Stimulated activated CD8-positive, alpha-beta memory T cell treated with anti-CD3 and anti-CD28 coated beads, Interleukin-15, amount 100 ng/mL, for 4 hours (primary cell): ENCODE measurements around the gene PILRA.

Experiments
- DNase-seq, 2 donors: peaks; one replicate each; pipeline ENCODE4 v3.0.0-alpha.2; 2020; ENCODE audit warnings: low read depth in 2 of 2

PILRA gene

DNA sequence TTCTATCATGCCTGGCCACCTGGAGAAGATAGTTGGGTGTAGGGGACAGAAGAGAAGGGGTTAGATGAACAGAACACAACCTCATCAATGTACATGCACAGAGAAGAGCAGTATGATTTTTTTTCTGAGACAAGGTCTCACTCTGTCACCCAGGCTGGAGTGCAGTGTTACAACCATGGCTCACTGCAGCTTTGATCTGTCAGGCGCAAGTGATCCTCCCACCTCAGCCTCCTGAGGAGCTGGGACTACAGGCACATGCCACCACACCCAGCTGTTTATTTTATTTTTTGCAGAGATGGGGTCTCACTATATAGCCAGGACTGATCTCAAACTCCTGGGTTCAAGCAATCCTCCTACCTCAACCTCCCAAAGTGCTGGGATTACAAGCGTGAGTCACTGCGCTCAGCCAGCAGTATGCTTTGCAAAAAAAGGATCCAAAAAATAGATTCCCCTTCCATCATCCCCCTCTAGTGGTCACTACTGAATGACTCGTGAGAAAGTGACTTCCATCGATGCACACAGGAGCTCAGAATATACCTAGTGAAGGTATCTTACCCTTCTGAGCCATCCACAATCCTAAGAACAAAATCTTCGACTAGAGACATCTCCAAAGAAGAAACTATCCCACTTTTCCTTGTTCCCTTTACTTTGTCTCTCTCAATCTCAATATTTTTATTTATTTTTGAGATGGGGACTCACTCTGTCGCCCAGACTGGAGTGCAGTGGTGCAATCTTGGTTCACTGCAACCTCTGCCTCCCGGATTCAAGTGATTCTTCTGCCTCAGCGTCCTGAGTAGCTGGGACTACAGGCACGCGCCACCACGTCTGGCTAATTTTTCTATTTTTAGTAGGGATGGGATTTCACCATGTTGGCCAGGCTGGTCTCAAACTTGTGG lies 34.2 kb downstream of the PILRA start:
- DNase-seq: no peak

- no peak for DNase-seq
These were observed 37.8 kb downstream of the PILRA start for GRCh38 chr7:100411101-100411500.

GRCh38 chr7:100413346-100413745 lies 40.1 kb downstream of the PILRA start:
- DNase-seq: no peak

GRCh38 chr7:100413889-100414288 lies 40.6 kb downstream of the PILRA start:
- DNase-seq: no peak

- DNase-seq: no peak
These were observed 42.2 kb downstream of the PILRA start for GRCh38 chr7:100415448-100415847.

DNA sequence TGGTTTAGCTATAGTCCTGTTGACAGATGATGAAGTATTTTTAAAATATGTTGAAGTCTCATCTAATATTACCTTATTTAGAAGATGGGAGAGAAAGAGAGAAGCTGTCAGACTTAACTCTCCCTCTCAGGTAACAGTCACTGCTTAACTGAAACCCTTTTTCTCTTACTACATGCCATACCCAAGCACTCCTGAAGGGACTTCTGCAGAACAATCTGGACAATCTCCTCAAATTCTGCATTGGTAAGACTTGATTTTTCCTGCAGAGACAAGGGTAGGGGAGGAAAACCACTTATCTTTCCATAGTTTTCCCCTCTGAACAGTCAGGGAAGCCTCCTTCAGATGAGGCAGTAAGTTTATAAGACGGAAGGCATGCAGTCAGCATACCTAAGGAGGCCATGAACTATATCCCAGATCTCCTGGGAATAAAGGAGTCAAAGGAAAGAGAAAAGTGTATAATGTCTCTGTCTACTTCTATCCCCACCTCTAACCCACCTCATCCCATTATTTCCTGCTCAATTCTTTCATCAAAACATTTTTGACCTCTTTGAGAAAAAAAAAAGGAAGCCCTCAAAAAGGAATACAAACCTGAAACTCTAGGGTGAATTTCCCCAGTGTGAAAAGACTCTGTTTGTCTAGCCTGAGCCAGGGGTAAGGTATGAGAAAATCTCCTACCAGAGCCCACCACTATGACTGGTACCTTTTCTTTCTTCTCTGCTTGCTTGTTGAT lies 45.8 kb downstream of the PILRA start:
- no peak for DNase-seq

GRCh38 chr7:100419660-100420226 lies 46.5 kb downstream of the PILRA start:
- DNase-seq: no peak

DNA sequence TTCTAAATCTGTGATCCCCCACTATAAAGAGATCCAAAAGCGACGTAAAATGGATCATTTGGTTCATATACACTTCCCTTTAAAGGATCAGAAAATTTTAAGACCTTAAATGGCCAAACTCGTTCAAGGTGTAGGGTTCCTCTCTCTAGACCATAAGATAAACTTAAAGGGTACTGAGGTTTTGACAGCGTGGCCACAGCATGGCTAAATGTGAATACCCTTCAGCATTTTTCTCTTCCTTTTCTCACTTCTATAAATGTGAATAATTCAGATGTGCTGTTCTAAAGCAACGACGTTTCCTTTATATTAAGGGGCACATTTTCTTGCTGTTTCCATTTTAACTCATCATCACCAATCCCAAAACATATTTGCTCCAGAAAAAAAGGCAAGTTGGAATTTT lies 50.0 kb downstream of the PILRA start:
- DNase-seq: no peak

DNA sequence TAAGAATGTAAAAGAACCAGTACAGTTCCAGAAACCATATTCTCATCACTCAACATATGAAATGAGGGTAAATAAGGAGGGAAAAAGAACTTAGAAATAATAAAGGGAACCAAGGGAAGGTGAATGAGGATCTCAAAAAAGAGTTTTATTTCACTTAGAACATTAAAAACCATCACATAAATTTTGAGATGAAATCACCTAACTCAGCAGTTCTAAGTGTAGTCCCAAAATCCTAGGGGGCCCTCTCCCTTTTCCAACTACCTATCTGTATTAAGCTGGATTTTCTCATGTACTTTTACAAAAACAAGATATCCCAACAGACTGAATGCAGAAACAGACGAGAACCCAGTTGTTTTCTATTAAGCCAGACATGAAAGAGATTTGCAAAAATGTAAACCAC lies 52.1 kb downstream of the PILRA start:
- DNase-seq: no peak

GRCh38 chr7:100426516-100426915 lies 53.2 kb downstream of the PILRA start:
- no peak for DNase-seq

- DNase-seq: no peak
These were observed 54.5 kb downstream of the PILRA start for GRCh38 chr7:100427762-100428198.

GRCh38 chr7:100428199-100428966 lies 55.1 kb downstream of the PILRA start, which contains the start of gene ZCWPW1:
TSS of gene ZCWPW1 (minus strand) at chr7:100428703. CDS start at chr7:100420649, 8,054 bp downstream.
- DNase-seq: peak; percentile 94 to 96

DNA sequence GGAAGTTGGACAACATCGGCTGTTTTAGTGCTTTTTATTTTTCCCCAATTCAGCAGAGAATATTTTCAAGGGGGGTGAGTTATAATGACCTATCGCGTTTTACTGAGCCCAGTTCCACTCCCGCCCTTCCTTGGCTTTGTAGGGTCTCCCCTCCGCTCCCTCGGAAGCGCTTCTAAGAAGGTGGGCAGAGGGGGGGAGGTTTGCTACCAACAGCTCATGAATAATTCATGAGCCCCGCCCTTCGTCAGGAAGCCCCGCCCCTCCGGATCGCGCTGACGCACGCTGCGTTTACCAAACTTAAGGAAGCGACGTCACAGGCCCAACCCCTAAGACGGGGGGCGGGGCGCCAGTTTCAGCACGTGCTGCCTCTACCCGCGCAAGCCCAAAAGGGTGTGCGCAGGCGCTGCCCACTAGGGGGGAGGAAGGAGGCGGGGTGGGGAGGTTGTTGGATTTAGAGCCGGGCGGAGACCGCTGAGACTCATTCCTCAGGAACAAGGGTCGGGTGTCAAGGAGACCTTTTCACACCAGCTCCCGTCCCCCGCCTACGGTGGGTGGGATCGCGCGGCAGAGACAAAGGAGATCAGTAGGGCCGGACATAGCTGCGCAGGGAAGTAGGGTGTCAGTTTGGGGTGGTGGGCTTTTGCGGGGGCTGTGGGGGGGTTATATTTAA lies 55.8 kb downstream of the PILRA start:
- DNase-seq: peak; percentile 100

- peak; percentile 91 for DNase-seq
These were observed 56.6 kb downstream of the PILRA start, which contains the start of gene MEPCE for GRCh38 chr7:100429637-100430492. TSS of gene MEPCE (plus strand) at chr7:100429831. CDS start at chr7:100430019, 188 bp downstream.

DNA sequence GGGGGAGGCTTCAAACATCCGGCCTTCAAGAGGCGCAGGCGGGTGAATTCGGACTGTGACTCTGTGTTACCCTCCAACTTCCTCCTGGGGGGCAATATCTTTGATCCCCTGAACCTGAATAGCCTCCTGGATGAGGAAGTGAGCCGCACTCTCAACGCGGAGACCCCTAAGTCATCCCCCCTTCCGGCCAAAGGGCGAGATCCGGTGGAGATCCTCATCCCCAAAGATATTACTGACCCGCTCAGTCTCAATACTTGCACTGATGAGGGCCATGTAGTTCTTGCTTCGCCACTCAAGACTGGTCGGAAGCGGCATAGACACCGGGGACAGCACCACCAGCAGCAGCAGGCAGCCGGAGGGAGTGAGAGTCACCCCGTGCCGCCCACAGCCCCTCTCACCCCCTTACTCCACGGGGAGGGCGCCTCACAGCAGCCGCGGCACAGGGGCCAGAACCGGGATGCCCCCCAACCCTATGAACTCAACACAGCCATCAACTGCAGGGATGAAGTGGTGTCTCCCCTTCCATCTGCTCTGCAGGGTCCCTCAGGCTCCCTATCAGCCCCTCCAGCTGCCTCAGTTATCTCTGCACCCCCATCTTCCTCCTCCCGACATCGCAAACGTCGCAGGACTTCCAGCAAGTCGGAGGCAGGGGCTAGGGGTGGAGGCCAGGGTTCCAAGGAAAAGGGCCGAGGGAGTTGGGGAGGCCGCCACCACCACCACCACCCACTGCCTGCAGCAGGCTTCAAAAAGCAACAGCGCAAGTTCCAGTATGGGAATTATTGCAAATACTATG lies 57.4 kb downstream of the PILRA start:
- DNase-seq: peak in 1 of 2 donors; percentile 24

DNA sequence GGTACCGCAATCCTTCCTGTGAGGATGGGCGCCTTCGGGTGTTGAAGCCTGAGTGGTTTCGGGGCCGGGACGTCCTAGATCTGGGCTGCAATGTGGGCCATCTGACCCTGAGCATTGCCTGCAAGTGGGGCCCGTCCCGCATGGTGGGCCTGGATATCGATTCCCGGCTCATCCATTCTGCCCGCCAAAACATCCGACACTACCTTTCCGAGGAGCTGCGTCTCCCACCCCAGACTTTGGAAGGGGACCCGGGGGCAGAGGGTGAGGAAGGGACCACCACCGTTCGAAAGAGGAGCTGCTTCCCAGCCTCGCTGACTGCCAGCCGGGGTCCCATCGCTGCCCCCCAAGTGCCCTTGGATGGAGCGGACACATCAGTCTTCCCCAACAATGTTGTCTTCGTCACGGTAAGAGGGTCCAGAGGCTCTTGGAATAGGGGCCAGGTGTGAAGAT lies 58.0 kb downstream of the PILRA start:
- DNase-seq: no peak

- DNase-seq: no peak
These were observed 58.8 kb downstream of the PILRA start for GRCh38 chr7:100432053-100432452.

DNA sequence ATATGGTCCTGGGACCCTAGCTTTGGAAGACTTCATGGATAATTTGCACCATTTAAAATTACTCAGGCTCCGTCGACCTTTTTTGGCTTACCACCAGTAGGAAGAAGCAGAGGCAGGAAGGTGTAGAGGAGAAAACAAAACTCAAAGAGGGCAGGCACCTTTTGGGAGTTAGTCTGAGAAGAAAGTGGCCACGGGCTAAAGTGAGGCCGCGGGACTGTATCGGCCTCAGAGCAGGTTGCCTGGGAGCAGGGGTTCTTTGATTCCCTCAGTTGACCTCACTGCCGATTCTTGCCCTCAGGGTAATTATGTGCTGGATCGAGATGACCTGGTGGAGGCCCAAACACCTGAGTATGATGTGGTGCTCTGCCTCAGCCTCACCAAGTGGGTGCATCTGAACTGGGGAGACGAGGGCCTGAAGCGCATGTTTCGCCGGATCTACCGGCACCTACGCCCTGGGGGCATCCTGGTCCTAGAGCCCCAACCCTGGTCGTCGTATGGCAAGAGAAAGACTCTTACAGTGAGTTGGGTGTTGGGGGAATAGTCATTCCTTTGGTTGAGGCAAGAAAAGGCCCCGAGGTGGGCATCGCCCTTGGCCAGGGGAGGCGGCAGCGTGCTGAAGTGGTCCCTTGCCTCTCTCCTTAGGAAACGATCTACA lies 59.5 kb downstream of the PILRA start:
- no peak for DNase-seq

GRCh38 chr7:100433276-100433591 lies 59.9 kb downstream of the PILRA start:
- no peak for DNase-seq
